Measurements from ENCODE around the gene VEGFA. TPM values are rescaled to one million over a fixed set of nuclear protein-coding genes. Genes with fewer than 3 reads are reported as not detected.

The VEGFA gene
- total RNA-seq, 4 donors from 2014 or later = 510 to 1,437 (median 630) TPM

GRCh38 chr6:43744931-43745727, 24.9 kb upstream of the VEGFA start:
- intact Hi-C loops (cut with DNase I) = no loop called here
- no peak overlapping the region for H3K27ac ChIP-seq
- DNase-seq = no peak

GRCh38 chr6:43746071-43746470, 23.9 kb upstream of the VEGFA start:
- intact Hi-C loops (cut with DNase I) = no loop called here
- no peak for DNase-seq
- 90 to 94% methylated on average over 2 of the region's 2 CpGs for WGBS, 2 donors
- Histone ChIP-seq H3K27me3 (no peaks in the 10 kb centered on the region), H3K4me1 (no peaks in the 10 kb centered on the region), H3K9me3 (no peaks in the 10 kb centered on the region), H3K27ac (no peak overlapping the region), H3K4me3 (replicated peaks in 1 of 3) (no peak overlapping the region), H3K36me3 (no peaks in the 10 kb centered on the region)
- TF ChIP-seq POLR2A (IDR thresholded peaks at IDR 0.05) (no peak), CTCF (IDR thresholded peaks at IDR 0.05) (no peak)

More at GRCh38 chr6:43744931-43745727, 24.9 kb upstream of the VEGFA start:
- no peak for TF ChIP-seq CTCF (IDR thresholded peaks at IDR 0.05)
- no peak for TF ChIP-seq POLR2A (IDR thresholded peaks at IDR 0.05)
- peaks cover 0 to 4% of the 10 kb centered on the region in 2 donors for H3K4me1 ChIP-seq
- 79 to 83% methylated on average over 16 of the region's 16 CpGs for WGBS, 2 donors
- H3K36me3 ChIP-seq = no peaks in the 10 kb centered on the region
- H3K9me3 ChIP-seq = no peaks in the 10 kb centered on the region
- no peaks in the 10 kb centered on the region for H3K27me3 ChIP-seq
- H3K4me3 ChIP-seq (replicated peaks in 1 of 3) = no peak overlapping the region

- Histone ChIP-seq H3K4me1 (no peaks in the 10 kb centered on the region), H3K36me3 (no peaks in the 10 kb centered on the region), H3K27me3 (no peaks in the 10 kb centered on the region), H3K4me3 (replicated peaks in 1 of 3) (no peak overlapping the region), H3K9me3 (no peaks in the 10 kb centered on the region), H3K27ac (no peak overlapping the region)
- 33 to 64% methylated on average over 12 of the region's 13 CpGs for WGBS, 2 donors
- TF ChIP-seq POLR2A (IDR thresholded peaks at IDR 0.05) (no peak), CTCF (IDR thresholded peaks at IDR 0.05) (no peak)
- intact Hi-C loops (cut with DNase I) = no loop called here
- DNase-seq = no peak
Observed at GRCh38 chr6:43746613-43747102, 23.4 kb upstream of the VEGFA start.

GRCh38 chr6:43747784-43748183, 22.2 kb upstream of the VEGFA start:
- H3K27ac ChIP-seq = no peak overlapping the region
- WGBS, 2 donors = 92 to 95% methylated on average over 4 of the region's 4 CpGs
- no peak for TF ChIP-seq POLR2A (IDR thresholded peaks at IDR 0.05)
- no peaks in the 10 kb centered on the region for H3K4me1 ChIP-seq
- H3K27me3 ChIP-seq = no peaks in the 10 kb centered on the region
- no peaks in the 10 kb centered on the region for H3K36me3 ChIP-seq
- no peak overlapping the region for H3K4me3 ChIP-seq (replicated peaks in 1 of 3)
- DNase-seq = no peak
- intact Hi-C loops (cut with DNase I) = no loop called here
- no peaks in the 10 kb centered on the region for H3K9me3 ChIP-seq

- H3K36me3 ChIP-seq = no peaks in the 10 kb centered on the region
- H3K27ac ChIP-seq = no peak overlapping the region
- WGBS, 2 donors = 97 to 100% methylated on average over 2 of the region's 2 CpGs
- intact Hi-C loops (cut with DNase I) = no loop called here
- no peak for TF ChIP-seq POLR2A (IDR thresholded peaks at IDR 0.05)
- H3K27me3 ChIP-seq = no peaks in the 10 kb centered on the region
- H3K4me1 ChIP-seq = no peaks in the 10 kb centered on the region
- no peaks in the 10 kb centered on the region for H3K9me3 ChIP-seq
- H3K4me3 ChIP-seq (replicated peaks in 1 of 3) = no peak overlapping the region
- no peak for DNase-seq
Observed at GRCh38 chr6:43748765-43749164, 21.2 kb upstream of the VEGFA start.

GRCh38 chr6:43749461-43749860, 20.6 kb upstream of the VEGFA start:
- DNase-seq = no peak
- WGBS, 2 donors = 83 to 84% methylated on average over 2 of the region's 2 CpGs
- H3K27ac ChIP-seq = no peak overlapping the region
- H3K4me3 ChIP-seq (replicated peaks in 1 of 3) = no peak overlapping the region
- H3K27me3 ChIP-seq = no peaks in the 10 kb centered on the region
- no peaks in the 10 kb centered on the region for H3K9me3 ChIP-seq
- H3K4me1 ChIP-seq = no peaks in the 10 kb centered on the region
- intact Hi-C loops (cut with DNase I) = no loop called here
- H3K36me3 ChIP-seq = no peaks in the 10 kb centered on the region
- TF ChIP-seq POLR2A (IDR thresholded peaks at IDR 0.05) (no peak), CTCF (IDR thresholded peaks at IDR 0.05) (no peak)
